Mesothelial cell of epicardium (in vitro differentiated cells): ENCODE data around the gene PHYH. TPM values are rescaled to one million over a fixed set of nuclear protein-coding genes. Genes with fewer than 3 reads are reported as not detected.
A peak's percentile ranks its signal among the peaks of the same experiment; 100 is the strongest.

ENCODE experiments used
- DNase-seq, 2 experiments: peaks; one replicate each; pipeline ENCODE4 v3.0.0; 2021; ENCODE audit warnings: low spot score in 2 of 2; ENCODE audit not compliant: unreplicated experiment in 2 of 2
- H3K27ac Mint-ChIP-seq: 2 replicates; pipeline ENCODE4 v1.8.0; 2021; ENCODE audit warnings: mixed read lengths
- H3K27me3 Mint-ChIP-seq: 2 replicates; pipeline ENCODE4 v1.8.0; 2021; ENCODE audit warnings: low read depth, mixed read lengths
- H3K36me3 Mint-ChIP-seq: 2 replicates; pipeline ENCODE4 v1.8.0; 2021; ENCODE audit warnings: mixed read lengths
- H3K4me1 Mint-ChIP-seq: 2 replicates; pipeline ENCODE4 v1.8.0; 2021; ENCODE audit warnings: mixed read lengths
- H3K4me3 Mint-ChIP-seq: 2 replicates; pipeline ENCODE4 v1.8.0; 2021; ENCODE audit warnings: mild to moderate bottlenecking, moderate library complexity, mixed read lengths
- H3K9me3 Mint-ChIP-seq: 2 replicates; pipeline ENCODE4 v1.8.0; 2021; ENCODE audit warnings: mixed read lengths
- total RNA-seq: library from RNA; stranded (reverse); gene quantifications from 3 replicates; pipeline ENCODE4 v1.2.1, GENCODE V29; 2021
- TF ChIP-seq, protein P1 (sequence below): fragments of 200-600 bp; sonication (generic); IDR thresholded peaks from one replicate; pipeline ENCODE4 v1.5.0; 2021; ENCODE audit warnings: antibody characterized with exemption; ENCODE audit not compliant: unreplicated experiment

The PHYH gene
- 12.0 to 13.2 TPM (median 12.6 TPM) in 3 replicates for total RNA-seq

- TF ChIP-seq, protein P1, sequence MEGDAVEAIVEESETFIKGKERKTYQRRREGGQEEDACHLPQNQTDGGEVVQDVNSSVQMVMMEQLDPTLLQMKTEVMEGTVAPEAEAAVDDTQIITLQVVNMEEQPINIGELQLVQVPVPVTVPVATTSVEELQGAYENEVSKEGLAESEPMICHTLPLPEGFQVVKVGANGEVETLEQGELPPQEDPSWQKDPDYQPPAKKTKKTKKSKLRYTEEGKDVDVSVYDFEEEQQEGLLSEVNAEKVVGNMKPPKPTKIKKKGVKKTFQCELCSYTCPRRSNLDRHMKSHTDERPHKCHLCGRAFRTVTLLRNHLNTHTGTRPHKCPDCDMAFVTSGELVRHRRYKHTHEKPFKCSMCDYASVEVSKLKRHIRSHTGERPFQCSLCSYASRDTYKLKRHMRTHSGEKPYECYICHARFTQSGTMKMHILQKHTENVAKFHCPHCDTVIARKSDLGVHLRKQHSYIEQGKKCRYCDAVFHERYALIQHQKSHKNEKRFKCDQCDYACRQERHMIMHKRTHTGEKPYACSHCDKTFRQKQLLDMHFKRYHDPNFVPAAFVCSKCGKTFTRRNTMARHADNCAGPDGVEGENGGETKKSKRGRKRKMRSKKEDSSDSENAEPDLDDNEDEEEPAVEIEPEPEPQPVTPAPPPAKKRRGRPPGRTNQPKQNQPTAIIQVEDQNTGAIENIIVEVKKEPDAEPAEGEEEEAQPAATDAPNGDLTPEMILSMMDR: no peak
- Mint-ChIP-seq H3K27me3 (no peaks in the 10 kb centered on the region), H3K4me3 (peak within 1 kb of the TSS; percentile 72), H3K9me3 (no peaks in the 10 kb centered on the region), H3K4me1 (peaks cover 9% of the 10 kb centered on the region), H3K27ac (peak within 1 kb of the TSS; percentile 66), H3K36me3 (no peaks in the 10 kb centered on the region)
- peak; percentile 52 to 74 for DNase-seq
Measured at GRCh38 chr10:13299437-13300287, at the start of gene PHYH. PHYH (minus strand) TSS chr10:13300064; CDS start chr10:13300042, 22 bp downstream.

DNA sequence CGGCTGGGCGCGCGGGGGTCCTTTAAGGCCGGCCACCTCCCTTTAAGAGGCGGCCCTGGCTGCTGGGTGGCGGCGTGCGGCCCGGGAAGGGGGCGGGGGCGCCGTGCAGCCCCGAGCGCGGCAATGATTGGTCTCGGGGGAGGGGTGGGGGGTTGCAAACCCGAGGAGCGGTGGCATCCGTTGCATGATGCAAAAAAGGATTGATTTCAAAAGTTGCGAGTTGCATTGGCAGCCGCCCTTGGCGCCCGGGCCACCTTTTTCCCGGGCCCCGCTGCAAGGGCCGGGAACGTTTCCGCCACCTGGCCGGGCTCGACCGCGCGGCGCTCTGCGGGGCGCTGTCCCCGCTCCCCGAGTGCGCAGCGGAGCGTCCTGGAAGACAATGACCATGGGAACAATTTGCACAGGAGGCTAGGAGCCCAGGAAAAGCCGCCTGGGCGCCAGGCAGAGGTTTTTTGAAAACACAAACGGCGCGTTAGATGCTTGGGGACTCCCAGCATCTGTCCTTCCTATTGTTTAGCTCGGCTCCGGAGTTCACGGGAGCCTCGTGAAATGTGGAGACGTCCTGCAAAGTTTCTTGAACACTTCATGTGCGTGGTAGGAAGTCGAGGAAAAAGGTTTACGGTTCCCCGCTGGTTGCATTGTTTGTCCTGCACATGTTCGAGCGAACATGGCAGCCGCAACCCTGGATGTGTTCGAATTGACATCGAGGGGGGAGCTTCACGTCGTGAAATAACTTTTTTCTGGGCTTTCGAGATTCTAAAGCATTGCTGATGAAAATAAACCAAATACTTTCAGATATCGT is 48.6 kb upstream of the PHYH start, which contains the start of gene SEPHS1:
Gene SEPHS1, minus strand, starts transcription at position 78 of the 802 bp plus-strand sequence. CDS start 3,343 bp downstream, outside the sequence.
- Mint-ChIP-seq H3K9me3 (no peaks in the 10 kb centered on the region), H3K4me1 (peaks cover 32% of the 10 kb centered on the region), H3K27me3 (peaks cover 30% of the 10 kb centered on the region), H3K36me3 (peaks cover 5% of the 10 kb centered on the region), H3K4me3 (peak within 1 kb of the TSS; percentile 88), H3K27ac (peak within 1 kb of the TSS; percentile 94)
- TF ChIP-seq, protein P1: no peak
- DNase-seq: peak; percentile 51 to 69

GRCh38 chr10:13347500-13348156 is 47.8 kb upstream of the PHYH start:
- H3K4me1 Mint-ChIP-seq: peaks cover 32% of the 10 kb centered on the region
- H3K4me3 Mint-ChIP-seq: peak overlapping the region; percentile 51
- H3K36me3 Mint-ChIP-seq: peaks cover 5% of the 10 kb centered on the region
- TF ChIP-seq, protein P1: no peak
- DNase-seq: peak; percentile 70 to 77
- no peaks in the 10 kb centered on the region for H3K9me3 Mint-ChIP-seq
- no peak overlapping the region for H3K27ac Mint-ChIP-seq
- peaks cover 22% of the 10 kb centered on the region for H3K27me3 Mint-ChIP-seq

GRCh38 chr10:13347043-13347499 is 47.2 kb upstream of the PHYH start:
- TF ChIP-seq, protein P1: no peak

GRCh38 chr10:13346283-13347042 is 46.6 kb upstream of the PHYH start:
- H3K4me3 Mint-ChIP-seq: peak overlapping the region; percentile 72
- no peak for DNase-seq
- H3K9me3 Mint-ChIP-seq: no peaks in the 10 kb centered on the region
- peaks cover 5% of the 10 kb centered on the region for H3K36me3 Mint-ChIP-seq
- H3K27me3 Mint-ChIP-seq: peaks cover 10% of the 10 kb centered on the region
- H3K4me1 Mint-ChIP-seq: peaks cover 32% of the 10 kb centered on the region
- TF ChIP-seq, protein P1: no peak
- peak overlapping the region; percentile 93 for H3K27ac Mint-ChIP-seq

More at GRCh38 chr10:13347043-13347499, 47.2 kb upstream of the PHYH start:
- H3K4me1 Mint-ChIP-seq: peaks cover 32% of the 10 kb centered on the region
- H3K36me3 Mint-ChIP-seq: peaks cover 5% of the 10 kb centered on the region
- H3K27ac Mint-ChIP-seq: peak overlapping the region; percentile 93
- H3K27me3 Mint-ChIP-seq: peaks cover 16% of the 10 kb centered on the region
- DNase-seq: peak in 1 of 2 experiments; percentile 57
- no peaks in the 10 kb centered on the region for H3K9me3 Mint-ChIP-seq
- H3K4me3 Mint-ChIP-seq: peak overlapping the region; percentile 72
